NCI-H1105 treated with DMSO at 0.1 percent for 48 hours (cell line): ENCODE data around the gene BDNF.

ENCODE experiments used
- DNase-seq: peaks from one replicate; lab custom pipeline; 2025; lab: John Stamatoyannopoulos, UW

The BDNF gene

DNA sequence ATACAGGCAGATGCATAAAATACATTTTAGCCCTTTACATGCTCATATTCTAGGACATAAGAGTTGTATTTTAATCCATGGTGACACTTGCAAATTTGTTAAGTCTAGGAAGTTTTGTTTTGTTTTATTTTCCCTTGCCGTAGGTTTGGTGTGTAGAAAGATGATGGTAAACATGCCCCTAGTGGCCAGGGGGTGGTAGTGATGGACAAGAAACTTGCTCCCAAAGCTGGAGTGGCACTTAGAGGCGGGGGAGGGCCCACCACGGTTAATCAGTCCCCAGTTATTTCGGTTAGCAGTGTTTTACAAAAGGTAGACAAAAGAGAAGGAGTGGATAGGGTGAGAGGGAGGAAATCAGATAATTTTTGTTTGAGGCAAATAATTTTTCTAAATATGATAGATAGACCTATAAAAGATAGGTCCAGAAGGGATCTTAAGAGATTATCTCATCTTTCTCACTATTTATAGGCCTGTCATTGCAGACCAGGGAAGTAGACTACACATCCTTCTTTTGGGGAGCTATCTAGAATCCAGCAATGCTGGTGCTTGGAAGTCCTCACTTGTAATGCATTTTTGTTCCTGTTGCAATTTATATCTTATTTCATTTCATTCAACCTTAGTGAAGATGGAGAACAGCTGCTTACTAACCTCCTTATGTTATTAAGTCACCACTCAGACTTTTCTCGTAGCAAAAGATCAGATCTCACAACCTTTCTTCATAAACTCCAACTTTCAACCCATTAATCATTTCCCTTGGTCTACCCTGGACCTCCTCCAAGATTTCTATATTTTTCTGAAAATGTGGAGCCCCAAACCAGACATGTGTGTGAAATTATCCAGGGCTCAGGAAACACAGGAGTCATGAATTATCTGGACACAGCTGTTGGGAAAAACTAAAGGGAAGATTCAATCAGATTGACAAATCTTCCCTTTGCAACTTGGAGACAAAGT is 5.9 kb upstream of the BDNF start:
- DNase-seq = peak; percentile 33

DNA sequence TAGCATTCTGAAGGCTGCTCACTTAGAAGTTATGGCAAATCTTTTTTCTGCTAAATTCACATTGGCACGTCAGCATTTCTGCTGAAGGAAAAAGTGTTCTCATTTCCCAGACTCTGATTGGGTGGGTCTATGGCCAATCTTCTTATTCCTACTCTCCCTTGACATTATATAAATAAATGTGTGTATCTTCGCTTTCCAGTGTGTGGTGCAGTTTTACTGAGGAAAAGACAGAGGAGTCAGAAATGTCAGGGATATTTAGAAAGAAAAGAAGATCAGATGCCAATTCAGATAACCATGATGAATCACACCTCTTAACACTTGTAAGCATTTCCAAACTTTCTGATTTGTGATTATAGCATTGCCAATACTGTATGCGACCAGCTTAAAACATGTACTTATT is 3.2 kb upstream of the BDNF start:
- no peak for DNase-seq

DNA sequence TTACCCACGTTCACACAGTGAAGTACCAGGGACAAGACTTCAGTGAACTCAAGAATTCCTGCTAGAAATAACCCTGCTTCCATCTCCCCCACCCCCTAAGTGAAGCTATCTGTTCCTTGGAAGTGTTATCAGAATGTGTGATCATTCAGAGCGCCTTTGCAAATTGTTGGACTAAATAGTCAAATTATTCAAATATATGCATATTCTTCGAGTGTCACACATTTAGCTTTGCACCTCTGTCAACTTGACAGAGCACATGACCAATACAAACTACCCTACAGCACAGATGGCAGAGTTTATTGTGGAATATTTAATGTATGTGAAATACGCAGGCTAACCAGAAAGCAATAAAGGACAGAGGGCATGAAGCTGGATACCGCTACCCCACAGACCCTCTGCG is 2.6 kb upstream of the BDNF start:
- no peak for DNase-seq

DNA sequence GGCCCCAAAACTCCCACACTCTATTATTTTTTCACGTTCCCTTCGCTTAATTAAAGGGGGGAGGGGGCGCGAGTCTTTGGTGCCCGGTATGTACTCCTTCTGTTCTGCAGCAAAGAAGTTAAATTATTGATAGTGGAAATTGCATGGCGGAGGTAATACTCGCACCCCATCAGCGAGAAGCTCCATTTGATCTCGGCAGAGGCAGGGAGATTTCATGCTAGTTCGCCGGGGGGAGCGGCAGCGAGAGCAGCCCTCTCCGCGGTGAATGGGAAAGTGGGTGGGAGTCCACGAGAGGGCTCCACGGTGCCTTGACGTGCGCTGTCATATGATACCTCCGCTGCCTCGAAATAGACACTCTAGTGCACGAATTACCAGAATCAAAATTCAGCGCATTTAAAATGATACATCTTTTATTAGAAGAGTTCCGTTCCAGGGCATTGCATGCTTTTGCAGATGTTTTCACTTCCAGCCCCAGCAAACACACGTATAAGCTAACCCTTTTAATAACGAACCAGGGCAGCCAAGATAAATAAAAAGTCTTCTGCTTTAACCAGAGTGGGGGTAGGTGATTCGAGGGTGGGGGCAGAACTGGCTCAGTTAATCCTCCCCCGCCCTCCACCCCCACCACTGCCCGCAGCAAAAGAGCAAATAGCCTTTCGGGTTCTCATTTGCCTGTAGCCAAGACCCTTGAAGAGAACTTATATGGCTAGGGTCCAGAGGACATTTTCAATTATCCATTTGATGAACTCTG is 1.3 kb upstream of the BDNF start:
- DNase-seq = peak; percentile 48

DNA sequence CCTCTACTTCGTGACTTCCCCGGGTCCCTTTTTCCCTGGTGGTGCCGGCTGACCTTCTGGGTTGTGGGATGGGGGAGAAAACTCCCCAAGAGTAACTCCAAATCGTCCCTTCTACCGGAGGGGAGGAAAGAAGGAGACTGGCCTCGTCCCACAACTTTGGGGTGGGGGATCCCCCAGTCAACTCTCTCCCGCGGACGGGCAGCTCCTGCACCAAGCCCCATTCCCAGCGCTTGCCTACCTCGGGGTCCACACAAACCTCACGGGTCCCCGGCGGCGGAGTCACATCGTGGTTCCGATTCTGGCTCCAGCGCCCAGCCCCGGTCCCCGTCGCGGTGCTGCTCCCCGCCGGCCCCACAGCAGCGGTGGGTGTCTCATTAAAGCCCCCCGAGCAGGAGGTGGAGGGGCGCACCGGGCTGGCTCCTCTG is 317 bp downstream of the BDNF start:
- no peak for DNase-seq

DNA sequence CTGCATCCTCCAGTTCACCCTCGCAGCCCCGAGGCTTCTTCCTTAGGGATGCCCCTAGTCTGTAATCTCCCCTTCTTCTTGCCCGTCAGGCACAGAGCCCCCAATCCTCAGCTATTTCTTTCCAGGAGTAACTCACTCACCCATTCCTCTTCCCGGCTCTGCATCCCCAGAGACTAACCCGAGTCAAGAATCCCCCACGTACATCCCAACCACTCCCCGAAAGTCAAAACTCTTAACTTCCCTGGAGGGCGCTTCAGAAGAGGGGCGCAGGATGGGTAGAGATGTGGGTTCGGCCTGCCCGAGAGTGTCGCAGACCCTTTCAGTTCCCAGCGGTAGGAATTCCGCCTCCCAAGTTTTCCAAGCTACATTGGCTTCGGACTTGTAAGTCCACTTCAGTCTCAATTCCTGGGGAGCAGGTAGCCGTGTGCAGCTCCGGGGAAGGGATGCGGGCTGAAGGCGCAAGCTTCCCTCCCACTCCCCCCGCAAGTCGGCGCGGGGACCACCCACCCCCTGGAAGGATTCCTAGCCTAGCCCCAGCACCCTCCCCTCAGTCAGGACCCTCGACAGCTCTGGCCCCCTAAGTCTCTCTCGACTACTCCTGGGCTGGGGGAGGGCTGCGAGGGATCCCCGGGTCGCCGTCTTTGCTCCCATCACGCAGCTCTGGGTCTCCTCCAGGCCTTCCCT is 871 bp downstream of the BDNF start:
- peak; percentile 29 for DNase-seq

DNA sequence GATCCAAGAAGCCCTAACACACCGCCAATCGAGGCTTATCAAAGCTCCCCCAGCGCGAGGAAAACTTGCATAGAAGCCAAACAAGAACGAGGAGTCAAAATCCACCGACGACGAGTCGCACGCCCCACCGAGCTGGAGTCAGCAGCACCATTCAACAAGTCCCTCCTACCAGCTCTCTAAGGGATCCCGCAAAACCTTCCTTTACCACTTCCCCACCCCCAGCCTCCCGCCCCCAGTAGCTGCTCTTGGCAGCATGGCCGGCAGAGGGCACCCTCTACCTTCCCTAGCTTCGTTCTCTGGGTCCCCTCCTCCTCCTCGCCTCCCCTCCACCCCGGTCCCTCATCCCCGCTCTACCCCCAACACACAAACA is 1.4 kb downstream of the BDNF start:
- peak; percentile 65 for DNase-seq

DNA sequence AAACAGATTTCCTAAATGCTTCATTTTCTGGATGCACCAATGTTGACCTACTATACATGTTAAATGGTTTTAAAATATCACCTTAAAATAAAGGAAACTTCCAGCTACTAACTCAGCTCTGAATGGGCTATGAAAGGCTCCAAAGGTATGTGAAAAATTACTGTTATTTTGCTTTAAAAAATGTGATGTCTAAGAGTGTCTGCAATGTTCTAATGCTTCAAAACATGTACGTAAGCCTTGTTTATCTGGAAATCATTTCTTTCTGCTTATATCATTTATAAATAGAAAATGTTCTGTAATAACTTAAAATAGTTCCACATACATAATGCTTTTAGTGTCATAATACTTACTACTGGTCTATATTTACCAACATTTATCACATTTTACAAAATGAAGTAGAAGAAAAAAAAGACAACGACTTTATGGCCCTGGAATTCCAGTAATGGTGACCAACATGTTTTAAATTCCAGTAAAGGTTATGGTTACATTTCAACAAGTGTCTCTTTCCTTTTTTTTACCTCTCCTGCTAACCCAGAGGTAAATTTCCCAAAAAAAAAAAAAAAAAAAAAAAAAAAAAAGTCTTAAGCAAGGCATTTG is 2.5 kb downstream of the BDNF start:
- no peak for DNase-seq

DNA sequence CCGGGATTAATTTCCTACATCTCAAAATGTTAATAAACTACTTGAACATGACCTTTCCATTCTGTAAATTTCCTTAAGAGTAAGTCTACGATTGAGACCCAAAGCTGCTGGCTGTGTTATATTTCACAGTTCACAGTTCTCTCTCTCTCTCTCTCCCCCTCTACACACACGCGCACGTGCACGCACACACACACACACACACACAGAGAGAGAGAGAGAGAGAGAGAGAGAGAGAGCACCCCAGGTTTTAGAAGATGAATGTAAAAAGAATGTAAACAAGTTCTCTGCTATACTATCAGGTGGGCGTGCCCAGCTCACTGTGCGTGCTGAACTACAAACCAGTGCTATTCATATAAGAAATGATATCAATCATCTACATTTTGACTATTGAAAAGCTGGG is 3.3 kb downstream of the BDNF start:
- DNase-seq = no peak

DNA sequence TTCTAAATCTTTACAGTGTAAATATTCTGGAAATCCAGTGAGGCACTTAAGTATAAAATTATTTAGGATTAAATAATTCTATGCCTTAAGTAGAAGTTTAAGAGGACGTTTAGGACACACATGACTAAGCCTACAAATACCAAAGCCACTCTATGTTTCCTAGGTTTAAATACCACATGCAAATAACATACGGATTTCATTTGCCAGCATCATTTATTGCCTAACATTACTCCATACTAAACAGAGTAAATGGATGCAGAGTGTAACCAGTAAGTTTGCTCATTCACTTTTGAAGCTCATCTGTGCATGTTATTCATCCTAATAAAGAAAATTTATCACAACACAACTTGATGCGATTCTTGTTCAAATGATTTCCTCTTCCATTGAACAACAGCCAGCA is 4.1 kb downstream of the BDNF start:
- DNase-seq = no peak

DNA sequence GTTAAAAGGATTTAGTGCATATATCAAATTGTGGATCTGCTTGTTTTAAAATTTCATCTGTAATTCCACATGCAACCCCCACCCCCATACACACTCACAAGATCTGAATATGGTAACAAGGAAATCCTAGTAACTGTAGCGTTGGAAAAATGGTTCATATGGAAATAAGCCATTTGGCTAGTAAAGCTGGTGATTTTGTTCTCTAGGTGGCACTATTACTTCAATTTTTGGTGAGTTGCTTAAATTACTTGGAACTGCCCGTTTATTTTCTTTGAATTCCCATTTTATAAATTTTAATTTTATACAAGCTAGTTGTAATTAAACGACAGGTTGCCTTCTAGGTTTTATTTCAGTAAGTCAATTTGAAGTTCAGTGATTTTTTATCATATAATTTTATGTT is 5.3 kb downstream of the BDNF start:
- DNase-seq = peak; percentile 40

DNA sequence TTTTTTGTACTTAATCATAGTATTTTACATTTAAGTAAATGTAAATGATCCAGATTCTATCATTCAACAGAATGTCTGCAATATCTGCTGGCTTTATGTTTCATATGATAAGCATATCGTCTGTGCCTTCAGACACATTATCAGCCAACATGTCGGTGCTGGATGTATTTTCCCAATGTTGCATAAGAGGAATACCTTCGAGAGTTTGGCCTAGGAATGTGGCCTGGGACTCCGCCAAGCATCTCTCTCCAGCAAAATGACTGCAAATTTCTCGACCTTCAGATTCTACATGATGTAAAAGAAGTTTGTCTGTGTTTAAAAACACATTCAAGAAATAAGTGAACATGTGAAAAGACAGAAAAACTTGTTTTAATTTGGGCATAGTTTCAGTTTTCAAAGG is 6.9 kb downstream of the BDNF start:
- no peak for DNase-seq

DNA sequence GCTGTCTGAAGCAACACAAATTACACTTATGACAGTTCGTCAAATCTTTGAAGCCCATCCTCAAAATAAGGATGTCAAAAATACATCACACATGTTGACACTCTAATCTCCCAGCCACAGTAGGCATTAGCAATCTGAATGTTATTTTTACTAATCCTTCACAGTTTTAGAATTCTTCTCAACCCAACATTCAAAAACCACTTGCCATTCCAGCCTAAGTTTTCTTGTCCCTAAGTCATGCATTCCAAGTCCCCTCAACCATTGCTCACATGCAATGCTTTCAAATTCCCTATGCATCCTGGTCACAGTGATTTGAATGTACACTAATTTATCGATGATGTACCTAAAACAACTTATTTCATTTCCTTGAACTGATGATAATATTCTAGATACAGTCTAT is 7.5 kb downstream of the BDNF start:
- DNase-seq = no peak

DNA sequence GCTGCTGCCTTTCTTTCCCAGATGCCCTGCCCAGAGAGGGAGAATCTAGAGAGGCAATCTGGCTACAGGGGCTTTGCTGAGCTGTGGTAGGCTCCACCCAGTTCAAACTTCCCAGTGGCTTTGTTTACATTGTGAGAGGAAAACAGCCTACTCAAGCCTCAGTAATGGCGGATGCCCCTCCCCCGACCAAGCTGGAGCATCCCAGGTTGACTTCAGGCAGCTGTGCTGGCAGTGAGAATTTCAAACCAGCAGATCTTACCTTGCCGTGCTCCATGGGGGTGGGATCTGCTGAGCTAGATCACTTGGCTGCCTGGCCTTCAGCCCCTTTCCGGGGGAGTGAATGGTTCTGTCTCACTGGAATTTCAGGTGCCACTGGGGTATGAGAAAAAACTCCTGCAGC is 12.2 kb downstream of the BDNF start:
- no peak for DNase-seq

DNA sequence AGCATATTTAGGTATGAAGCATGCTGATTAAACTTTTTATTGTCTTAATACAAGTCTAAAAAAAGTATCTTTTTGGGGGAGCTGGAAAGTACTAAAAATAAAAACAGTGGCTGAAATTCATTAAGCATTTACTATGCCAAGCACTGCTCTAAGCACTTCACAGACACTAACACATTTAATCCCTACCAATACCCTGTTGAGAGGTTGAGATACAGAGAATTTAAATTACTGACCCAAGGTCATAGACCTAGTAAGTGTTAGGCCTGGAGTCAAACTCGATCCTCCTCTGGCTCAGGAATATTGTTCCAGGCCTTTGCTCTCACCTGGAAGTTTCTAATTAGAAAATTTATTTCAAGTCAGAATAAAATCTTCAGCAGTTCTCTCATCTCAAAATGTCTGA is 18.6 kb downstream of the BDNF start:
- DNase-seq = no peak

DNA sequence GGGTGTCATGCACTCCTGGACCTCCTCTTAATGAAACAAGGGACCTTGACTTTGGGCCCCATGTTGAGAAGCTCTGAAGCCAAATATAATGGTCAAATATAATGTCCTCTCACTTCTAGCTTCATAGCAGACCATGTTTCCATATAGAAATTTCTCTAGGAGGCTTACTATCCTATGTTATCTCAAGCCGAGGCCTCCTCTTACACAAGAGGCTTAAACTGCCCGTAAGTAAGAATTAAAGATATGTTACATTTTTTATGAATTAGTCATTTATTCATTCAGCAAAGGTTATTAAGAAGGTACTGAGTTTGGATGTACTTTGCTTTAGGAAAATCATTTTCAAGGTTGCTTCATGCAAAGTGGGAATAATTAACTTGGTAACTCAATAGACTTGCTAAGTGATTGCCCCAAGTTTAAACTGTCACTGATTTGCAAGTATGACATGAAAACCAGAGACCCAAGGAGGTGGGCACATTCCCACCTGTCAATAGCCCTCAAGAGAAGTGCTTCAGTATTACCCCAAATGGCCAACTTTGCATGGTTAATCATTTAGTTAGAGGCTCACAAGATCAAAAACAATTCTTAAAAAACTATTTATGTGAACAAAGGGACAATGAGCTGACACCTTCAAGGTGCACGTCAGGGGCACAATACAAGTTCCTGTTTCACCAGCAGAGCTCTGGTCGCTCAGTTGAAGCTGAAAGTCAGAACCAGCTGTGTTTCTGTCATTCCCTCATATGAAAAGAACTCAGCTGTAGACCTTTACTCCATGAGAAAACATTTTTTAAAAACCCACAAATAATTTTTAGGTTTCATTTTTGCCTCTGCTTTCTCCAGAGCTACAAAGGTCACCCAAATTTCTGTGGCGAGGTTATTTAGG is 20.9 kb downstream of the BDNF start:
- DNase-seq = no peak

DNA sequence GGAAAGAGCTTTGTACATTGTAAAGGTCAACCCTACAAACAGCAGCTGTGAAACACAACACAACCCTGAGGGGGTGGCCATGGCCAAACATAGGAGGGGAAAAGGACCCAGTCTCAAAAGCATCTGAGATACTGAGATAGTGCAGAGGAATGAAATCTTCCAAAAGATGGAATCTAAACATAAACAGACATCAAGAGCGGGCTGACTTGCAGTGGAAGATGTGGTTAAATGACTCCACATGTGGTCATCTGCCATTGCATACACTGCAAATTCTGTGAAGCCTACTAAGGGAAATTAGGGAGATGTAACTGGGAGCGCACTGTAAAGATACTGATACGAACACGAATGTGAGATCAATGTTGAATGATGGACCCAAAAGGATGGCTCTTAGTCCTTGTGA is 22.0 kb downstream of the BDNF start:
- DNase-seq = no peak

DNA sequence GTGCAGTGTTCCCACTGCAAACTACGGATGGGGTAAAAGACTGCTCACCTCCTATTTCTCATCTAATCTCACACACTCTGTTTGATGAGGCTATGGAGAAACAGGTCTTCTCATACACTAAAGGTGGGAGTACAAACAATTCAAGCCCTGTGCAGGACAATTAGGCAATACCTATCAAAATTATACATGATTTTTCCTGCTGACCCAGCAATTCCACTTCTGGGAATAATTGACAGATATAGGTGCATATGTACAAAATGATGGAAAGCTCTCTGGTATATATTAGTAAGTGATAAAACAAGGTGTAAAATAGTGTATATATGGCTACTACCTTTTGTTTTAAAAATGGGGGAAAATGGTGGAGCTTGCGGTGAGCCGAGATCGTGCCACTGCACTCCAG is 23.1 kb downstream of the BDNF start:
- no peak for DNase-seq

DNA sequence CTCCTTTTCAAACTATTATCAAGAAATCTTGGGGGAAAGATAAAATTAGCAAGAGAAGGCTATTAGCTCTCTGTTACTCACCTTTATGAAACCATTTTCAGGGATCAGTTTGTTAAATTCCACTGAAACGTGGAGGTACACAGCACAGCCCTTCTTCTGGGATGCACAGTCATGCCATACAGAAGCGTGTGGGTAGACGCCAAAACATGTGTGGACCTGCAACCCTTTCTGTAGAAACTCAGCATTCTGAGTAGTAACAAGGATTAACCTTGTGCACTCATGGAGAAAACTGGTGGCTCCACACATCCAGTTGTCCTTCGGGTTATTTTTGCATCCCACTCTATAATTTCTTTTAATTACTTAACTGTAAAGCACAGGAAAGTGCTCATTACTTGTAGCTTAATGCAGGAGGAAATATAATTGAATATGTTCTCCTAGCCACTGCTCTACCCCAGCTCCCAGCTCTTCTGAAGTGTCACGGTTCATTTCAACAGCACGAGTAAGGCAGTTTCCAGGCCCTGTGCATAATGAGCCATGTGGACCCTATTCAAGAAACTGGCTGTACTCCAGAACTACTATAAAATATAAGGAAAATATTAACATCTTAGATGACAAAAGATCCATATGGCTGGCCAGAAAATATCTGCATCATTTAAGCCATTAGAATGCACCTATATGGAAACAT is 26.1 kb downstream of the BDNF start:
- peak; percentile 76 for DNase-seq

DNA sequence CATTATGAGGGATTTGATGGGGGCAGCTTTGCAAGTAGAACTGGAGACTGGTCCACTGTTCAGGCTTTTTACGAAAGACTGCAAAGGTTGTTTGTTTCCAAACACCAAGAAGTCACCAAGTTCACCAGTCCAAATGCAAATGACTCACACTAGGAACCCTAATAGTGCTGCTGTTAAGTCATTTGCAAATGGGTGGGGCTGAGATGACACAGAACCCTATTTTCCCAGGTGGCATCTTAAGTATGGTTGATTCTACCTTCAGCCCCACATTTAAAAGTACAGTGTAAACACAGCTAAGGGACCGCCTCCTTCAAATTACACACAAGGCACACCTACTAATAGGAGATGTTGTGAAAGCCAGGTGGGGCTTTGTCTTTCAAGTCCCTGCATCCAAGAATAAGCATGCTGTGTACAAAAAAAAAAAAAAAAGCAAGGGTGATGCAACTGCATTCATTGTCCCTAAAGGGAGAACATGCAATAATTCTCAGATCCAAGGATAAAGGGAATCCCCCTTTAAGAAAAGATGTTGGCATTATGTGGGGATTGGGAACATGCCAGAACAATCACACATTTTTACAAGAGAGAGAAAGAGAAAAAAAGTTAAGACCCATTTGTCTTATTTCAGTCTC is 27.3 kb downstream of the BDNF start:
- DNase-seq = peak; percentile 34
